Adipocyte (in vitro differentiated cells): ENCODE data around the gene NDC80.
A peak's percentile ranks its signal among the peaks of the same experiment; 100 is the strongest.

Source experiments
- DNase-seq: peaks from one replicate; pipeline ENCODE4 v3.0.0-alpha.2; 2015; ENCODE audit warnings: low read depth
- H3K27me3 ChIP-seq: replicated peaks from 2 replicates; pipeline ENCODE4 v1.7.0; 2013; ENCODE audit warnings: mild to moderate bottlenecking, low read length, moderate library complexity; ENCODE audit not compliant: control insufficient read depth, insufficient read depth
- H3K36me3 ChIP-seq: 2 replicates; pipeline ENCODE4 v1.7.0; 2013; ENCODE audit warnings: low read length, mild to moderate bottlenecking, moderate library complexity; ENCODE audit not compliant: control insufficient read depth, insufficient read depth, severe bottlenecking
- H3K4me1 ChIP-seq: 2 replicates; pipeline ENCODE4 v1.7.0; 2013; ENCODE audit warnings: mild to moderate bottlenecking, low read length, moderate library complexity; ENCODE audit not compliant: control insufficient read depth, insufficient read depth
- H3K4me3 ChIP-seq: 2 replicates; pipeline ENCODE4 v1.7.0; 2013; ENCODE audit warnings: mild to moderate bottlenecking, low read length, moderate library complexity
- H3K9ac ChIP-seq: 2 replicates; pipeline ENCODE4 v1.7.0; 2013; ENCODE audit warnings: mild to moderate bottlenecking, low read length, moderate library complexity
- H3K9me3 ChIP-seq: 2 replicates; pipeline ENCODE4 v1.7.0; 2013; ENCODE audit warnings: mild to moderate bottlenecking, low read length, moderate library complexity; ENCODE audit not compliant: control insufficient read depth

The NDC80 gene

GRCh38 chr18:2627821-2628276 lies 56.5 kb downstream of the NDC80 start:
- peaks cover 9% of the 10 kb centered on the region for H3K9me3 ChIP-seq
- H3K4me1 ChIP-seq = peaks cover 3% of the 10 kb centered on the region
- peak; percentile 15 for DNase-seq
- no peaks in the 10 kb centered on the region for H3K27me3 ChIP-seq
- H3K9ac ChIP-seq = no peak overlapping the region
- no peak overlapping the region for H3K4me3 ChIP-seq
- H3K36me3 ChIP-seq = no peaks in the 10 kb centered on the region

GRCh38 chr18:2629003-2629402 lies 57.6 kb downstream of the NDC80 start:
- Histone ChIP-seq H3K4me1 (peaks cover 3% of the 10 kb centered on the region), H3K36me3 (no peaks in the 10 kb centered on the region), H3K27me3 (no peaks in the 10 kb centered on the region), H3K9ac (no peak overlapping the region), H3K4me3 (no peak overlapping the region), H3K9me3 (peaks cover 9% of the 10 kb centered on the region)
- DNase-seq = no peak

- Histone ChIP-seq H3K36me3 (no peaks in the 10 kb centered on the region), H3K4me3 (no peak overlapping the region), H3K9ac (no peak overlapping the region), H3K27me3 (no peaks in the 10 kb centered on the region), H3K9me3 (peaks cover 9% of the 10 kb centered on the region), H3K4me1 (no peaks in the 10 kb centered on the region)
- no peak for DNase-seq
These were observed 64.2 kb downstream of the NDC80 start for GRCh38 chr18:2635586-2635985.

GRCh38 chr18:2636126-2636631 lies 64.8 kb downstream of the NDC80 start:
- Histone ChIP-seq H3K9me3 (peaks cover 7% of the 10 kb centered on the region), H3K4me3 (no peak overlapping the region), H3K9ac (no peak overlapping the region), H3K27me3 (no peaks in the 10 kb centered on the region), H3K4me1 (no peaks in the 10 kb centered on the region), H3K36me3 (no peaks in the 10 kb centered on the region)
- DNase-seq = no peak

GRCh38 chr18:2641638-2642037 lies 70.3 kb downstream of the NDC80 start:
- H3K4me3 ChIP-seq = peak overlapping the region; percentile 72
- H3K27me3 ChIP-seq = no peaks in the 10 kb centered on the region
- H3K36me3 ChIP-seq = no peaks in the 10 kb centered on the region
- H3K9ac ChIP-seq = peak overlapping the region; percentile 70
- peaks cover 2% of the 10 kb centered on the region for H3K4me1 ChIP-seq
- no peaks in the 10 kb centered on the region for H3K9me3 ChIP-seq
- peak; percentile 35 for DNase-seq

GRCh38 chr18:2642771-2643170 lies 71.4 kb downstream of the NDC80 start:
- H3K4me3 ChIP-seq = no peak overlapping the region
- H3K9me3 ChIP-seq = no peaks in the 10 kb centered on the region
- H3K4me1 ChIP-seq = peaks cover 2% of the 10 kb centered on the region
- no peaks in the 10 kb centered on the region for H3K36me3 ChIP-seq
- DNase-seq = no peak
- H3K27me3 ChIP-seq = no peaks in the 10 kb centered on the region
- no peak overlapping the region for H3K9ac ChIP-seq

- Histone ChIP-seq H3K9me3 (no peaks in the 10 kb centered on the region), H3K9ac (no peak overlapping the region), H3K27me3 (no peaks in the 10 kb centered on the region), H3K4me1 (peaks cover 2% of the 10 kb centered on the region), H3K4me3 (no peak overlapping the region), H3K36me3 (no peaks in the 10 kb centered on the region)
- DNase-seq = no peak
These were observed 73.2 kb downstream of the NDC80 start for GRCh38 chr18:2644535-2644934.

GRCh38 chr18:2651981-2652380 lies 80.6 kb downstream of the NDC80 start:
- H3K9me3 ChIP-seq = no peaks in the 10 kb centered on the region
- H3K27me3 ChIP-seq = no peaks in the 10 kb centered on the region
- no peak overlapping the region for H3K9ac ChIP-seq
- no peak overlapping the region for H3K4me3 ChIP-seq
- H3K36me3 ChIP-seq = no peaks in the 10 kb centered on the region
- H3K4me1 ChIP-seq = no peaks in the 10 kb centered on the region
- DNase-seq = peak; percentile 90

- Histone ChIP-seq H3K9me3 (no peaks in the 10 kb centered on the region), H3K27me3 (no peaks in the 10 kb centered on the region), H3K4me3 (no peak overlapping the region), H3K36me3 (no peaks in the 10 kb centered on the region), H3K4me1 (peaks cover 14% of the 10 kb centered on the region), H3K9ac (no peak overlapping the region)
- DNase-seq = no peak
These were observed 82.1 kb downstream of the NDC80 start for GRCh38 chr18:2653467-2653866.

GRCh38 chr18:2654169-2654927 lies 83.0 kb downstream of the NDC80 start:
- Histone ChIP-seq H3K36me3 (no peaks in the 10 kb centered on the region), H3K27me3 (no peaks in the 10 kb centered on the region), H3K9ac (peak overlapping the region; percentile 95), H3K4me1 (peaks cover 18% of the 10 kb centered on the region), H3K4me3 (peak overlapping the region; percentile 98), H3K9me3 (no peaks in the 10 kb centered on the region)
- DNase-seq = peak; percentile 19

GRCh38 chr18:2654928-2655177 lies 83.5 kb downstream of the NDC80 start:
- peak; percentile 72 for DNase-seq
- Histone ChIP-seq H3K4me3 (peak overlapping the region; percentile 98), H3K4me1 (peaks cover 19% of the 10 kb centered on the region), H3K9me3 (no peaks in the 10 kb centered on the region), H3K27me3 (no peaks in the 10 kb centered on the region), H3K9ac (peak overlapping the region; percentile 95), H3K36me3 (no peaks in the 10 kb centered on the region)
